Measurements from ENCODE around the gene IRF4.
"Not testable (repeated sequence)": the region's sequence is repeated elsewhere in the genome, so short reads cannot be mapped to it uniquely, and the experiment has no call there.

IRF4 gene

GRCh38 chr6:366389-367297 is 24.9 kb upstream of the IRF4 start:
- DNase-seq (ENCODE audit: low read depth in 1 of 2, low spot score in 1 of 2): no peak

- DNase-seq (ENCODE audit: low read depth in 1 of 2, low spot score in 1 of 2): no peak
Measured at GRCh38 chr6:367298-367794, 24.2 kb upstream of the IRF4 start.

DNA sequence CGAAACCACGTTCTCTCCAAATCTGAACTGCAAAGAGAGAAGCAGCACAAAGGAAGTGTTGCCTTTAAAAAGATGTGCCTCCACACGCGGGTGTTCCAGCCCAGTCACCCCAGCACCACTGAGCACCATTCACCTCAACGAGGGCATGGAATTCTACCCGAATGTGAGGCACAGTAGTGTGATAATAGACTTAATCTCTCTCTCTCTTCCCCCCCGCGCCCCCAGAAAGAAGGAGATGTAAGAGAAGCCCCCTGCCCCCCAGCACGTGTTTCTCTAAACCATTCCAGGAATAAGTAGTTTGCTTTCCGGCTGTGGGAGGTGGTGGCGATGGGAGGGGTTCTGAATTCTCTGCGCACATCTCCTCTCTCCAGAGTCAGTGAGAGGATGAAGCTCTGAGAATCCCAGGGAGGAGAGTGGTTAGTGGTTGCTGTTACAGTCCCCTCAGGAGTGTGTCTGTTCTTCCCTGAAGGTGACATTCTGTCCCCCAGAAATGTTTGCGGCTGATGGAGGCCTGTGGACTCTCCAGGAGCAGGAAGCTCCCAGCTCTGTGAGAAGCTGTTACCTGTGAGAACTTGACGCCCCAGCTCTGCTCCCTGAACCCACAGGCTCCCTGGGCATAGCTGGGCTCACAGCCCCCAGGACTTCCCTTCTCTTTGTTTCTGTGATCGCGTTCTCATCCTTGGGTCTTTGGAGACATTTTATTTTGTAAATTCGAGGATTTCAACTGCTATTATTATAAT is 23.5 kb upstream of the IRF4 start:
- DNase-seq (ENCODE audit: low read depth in 1 of 2, low spot score in 1 of 2): no peak

DNA sequence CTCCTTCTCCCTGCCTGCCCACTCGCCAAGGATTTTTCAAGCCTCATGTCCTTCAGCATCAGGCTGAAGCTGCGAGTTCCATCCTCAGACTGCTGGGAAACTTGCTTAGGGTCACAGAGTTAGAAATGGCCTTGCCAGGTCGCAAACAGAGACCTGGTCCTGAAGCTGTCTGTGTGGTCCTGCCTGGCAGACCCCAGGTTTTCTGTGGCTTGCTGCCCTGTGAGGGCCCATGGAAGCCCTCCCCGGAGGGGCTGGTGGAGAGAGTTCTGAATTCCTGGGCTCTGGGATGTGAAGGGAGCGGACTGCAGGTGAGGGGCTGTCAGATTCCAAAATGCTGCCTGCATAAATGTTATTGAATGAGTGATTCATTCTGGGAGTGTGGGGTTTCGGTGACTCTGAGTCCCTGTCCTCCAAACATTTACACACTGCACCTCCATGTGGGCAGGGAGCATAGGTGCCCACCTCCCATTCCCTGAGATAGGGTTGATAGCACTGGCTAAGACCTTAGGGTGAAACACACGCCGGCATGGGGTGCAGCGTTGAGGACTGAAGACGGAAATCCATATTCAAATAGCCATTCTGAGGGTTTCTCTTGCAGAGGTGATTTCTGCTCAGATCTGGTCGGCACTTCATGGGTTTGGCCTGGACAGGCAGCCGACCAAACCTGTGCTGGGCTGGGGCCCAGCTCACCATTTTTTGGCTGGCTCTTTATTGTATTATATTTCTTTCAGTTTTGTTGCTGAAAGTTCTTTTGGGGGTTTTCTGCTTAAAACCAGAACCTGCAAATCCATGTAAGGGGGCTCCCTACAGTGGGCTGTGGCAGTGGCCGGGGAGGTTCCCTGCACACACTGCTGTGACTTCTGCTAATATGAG is 21.8 kb upstream of the IRF4 start:
- DNase-seq (ENCODE audit: low read depth in 1 of 2, low spot score in 1 of 2): no peak

GRCh38 chr6:370555-370954 is 21.0 kb upstream of the IRF4 start:
- DNase-seq (ENCODE audit: low read depth in 1 of 2, low spot score in 1 of 2): no peak

DNA sequence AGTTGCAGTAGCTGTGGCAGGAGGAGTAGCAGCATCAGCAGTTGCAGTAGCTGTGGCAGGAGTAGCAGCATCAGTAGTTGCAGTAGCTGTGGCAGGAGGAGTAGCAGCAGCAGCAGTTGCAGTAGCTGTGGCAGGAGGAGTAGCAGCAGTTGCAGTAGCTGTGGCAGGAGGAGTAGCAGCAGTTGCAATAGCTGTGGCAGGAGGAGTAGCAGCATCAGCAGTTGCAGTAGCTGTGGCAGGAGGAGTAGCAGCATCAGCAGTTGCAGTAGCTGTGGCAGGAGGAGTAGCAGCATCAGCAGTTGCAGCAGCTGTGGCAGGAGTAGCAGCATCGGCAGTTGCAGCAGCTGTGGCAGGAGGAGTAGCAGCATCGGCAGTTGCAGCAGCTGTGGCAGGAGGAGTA is 19.7 kb upstream of the IRF4 start:
- not testable (repeated sequence) for DNase-seq (ENCODE audit: low read depth in 1 of 2, low spot score in 1 of 2)

DNA sequence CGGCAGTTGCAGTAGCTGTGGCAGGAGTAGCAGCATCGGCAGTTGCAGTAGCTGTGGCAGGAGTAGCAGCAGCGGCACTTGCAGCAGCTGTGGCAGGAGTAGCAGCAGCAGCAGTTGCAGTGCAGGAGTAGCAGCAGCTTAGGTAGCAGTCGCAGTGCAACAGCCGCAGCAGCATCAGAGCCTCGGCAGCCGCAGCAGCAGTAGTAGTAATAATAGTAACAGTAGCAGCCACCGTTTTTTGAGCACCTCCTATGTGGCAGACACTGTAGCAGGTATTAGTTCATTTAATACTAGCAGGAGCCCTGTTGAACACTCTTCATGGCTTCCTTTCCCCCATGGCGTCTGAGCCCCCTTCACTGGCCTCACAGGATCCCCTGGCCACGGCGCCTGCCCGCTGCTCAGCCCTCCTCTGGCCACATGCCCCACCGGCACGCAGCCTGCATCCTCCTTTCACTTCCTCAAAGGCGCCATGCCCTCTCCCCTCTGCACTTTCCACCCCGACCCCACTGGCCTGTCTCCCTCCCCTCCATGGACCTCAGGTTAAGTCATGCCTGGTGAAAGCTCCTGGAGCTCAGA is 19.1 kb upstream of the IRF4 start:
- DNase-seq (ENCODE audit: low read depth in 1 of 2, low spot score in 1 of 2): no peak

DNA sequence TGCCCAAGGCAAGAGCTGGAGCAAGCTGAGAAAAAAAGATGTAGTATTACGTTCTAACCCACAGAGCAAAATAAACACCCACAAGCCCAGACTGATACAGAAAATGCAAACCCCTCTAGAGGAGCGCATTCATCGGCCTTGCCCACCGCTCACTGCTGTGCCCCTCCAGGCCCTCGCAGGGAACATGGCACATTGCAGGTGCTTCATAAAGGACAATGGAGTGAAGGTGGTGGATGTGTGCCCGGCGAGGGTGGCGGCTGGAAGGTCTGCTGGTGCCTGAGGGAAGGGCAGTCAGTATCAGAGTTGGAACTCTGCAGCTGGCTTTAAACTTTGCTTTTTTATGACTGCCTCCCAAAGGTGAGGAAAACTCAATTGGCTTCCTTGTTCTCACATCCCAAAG is 18.5 kb upstream of the IRF4 start:
- no peak for DNase-seq (ENCODE audit: low read depth in 1 of 2, low spot score in 1 of 2)

DNA sequence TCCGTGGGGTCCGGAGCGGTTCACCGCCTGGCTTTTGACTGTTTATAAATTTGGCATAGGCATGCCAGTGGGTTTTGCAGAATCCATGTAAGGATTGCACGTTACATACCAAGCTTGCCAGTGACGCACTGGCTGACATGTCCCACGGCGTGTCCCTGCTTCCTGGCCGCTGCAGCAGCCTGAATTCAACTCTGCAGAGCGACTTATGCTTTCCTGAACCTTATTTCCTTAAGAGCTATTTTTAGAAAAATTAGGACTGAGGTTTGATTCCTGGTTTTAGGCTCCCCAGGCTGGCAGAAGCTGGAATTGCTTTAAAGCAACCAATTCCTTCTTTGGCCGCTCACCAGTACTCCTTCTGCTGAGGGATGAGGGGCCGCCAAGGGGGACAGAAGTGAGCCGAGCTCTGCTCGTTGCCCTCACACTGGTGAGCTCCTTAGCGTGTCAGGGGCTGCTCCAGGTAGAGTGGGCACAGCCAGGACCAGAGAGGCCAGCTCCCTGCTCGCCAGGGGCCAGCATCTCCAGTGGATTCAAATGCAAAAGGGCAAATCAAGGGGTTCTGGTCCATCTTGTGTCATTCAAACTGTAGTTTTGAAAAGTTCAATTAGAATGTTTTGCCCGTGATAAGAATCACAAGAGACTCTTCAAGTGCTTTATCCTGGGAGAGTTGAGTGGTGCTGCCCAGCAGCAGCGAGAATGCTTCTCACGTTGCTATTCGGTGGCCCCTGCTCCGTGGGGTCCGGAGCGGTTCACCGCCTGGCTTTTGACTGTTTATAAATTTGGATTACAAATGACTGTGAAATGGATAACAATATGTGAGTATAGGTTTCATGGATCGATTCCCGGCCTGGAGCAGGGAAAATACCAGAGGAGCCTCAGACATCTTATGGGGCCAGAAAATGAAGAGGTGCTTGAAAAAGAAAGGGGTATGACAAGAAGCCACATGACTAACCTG is 17.5 kb upstream of the IRF4 start:
- DNase-seq (ENCODE audit: low read depth in 1 of 2, low spot score in 1 of 2): no peak

DNA sequence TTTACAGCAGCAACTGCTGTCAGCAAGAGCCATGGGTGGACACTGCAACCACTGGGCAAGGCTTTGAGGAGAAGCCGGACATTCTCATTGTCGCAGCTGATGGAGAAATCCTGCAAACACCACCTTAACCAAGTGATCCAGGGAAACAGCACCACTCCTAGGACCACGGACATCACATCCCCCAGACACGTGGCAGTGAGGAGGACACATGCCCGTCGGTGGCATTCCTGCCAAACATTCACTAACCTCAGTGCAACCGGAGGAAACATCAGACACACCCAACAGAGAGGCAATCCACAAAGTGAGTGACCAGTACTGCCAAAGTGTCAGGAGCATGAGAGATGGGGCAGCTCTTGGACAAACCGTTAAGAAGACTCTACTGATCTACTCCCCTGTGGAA is 16.6 kb upstream of the IRF4 start:
- DNase-seq (ENCODE audit: low read depth in 1 of 2, low spot score in 1 of 2): no peak

DNA sequence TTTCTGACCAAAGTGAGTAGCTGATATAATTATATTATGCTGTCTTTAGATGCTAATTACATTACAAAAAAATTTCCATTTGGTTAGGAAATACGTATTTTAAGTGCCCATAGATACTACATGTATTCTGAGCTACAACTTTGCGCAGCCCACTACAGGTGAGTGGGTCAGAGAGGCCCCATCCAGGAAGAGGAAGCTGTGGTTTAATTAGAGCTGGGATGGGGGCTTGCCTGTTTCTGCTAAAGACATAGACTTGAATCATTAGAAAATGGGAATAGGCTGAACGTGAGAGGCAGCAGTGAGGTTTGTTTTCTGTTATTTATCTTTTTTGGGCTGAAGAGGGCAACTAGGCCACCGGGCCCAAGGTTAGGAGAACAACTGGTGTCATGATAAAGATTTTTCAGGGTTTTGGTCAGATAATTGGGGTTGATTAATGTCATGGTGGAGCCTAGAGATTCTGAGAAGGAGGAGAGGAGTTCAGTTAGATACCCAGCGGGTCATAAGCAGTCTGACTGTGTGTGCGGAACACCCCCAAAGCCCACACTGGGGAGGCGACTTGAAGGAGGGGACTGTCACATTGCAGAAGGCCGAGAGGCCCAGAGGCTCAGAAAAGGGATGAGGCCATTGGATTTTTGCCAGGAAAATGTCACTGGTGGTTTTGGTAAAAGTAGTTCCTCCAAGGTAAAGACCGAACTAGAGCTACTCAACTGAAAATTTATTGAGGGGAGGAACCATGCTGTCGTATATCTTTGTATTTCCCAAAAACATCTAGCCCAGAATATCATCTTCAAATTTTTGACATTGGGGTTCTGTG is 14.5 kb upstream of the IRF4 start:
- no peak for DNase-seq (ENCODE audit: low read depth in 1 of 2, low spot score in 1 of 2)

DNA sequence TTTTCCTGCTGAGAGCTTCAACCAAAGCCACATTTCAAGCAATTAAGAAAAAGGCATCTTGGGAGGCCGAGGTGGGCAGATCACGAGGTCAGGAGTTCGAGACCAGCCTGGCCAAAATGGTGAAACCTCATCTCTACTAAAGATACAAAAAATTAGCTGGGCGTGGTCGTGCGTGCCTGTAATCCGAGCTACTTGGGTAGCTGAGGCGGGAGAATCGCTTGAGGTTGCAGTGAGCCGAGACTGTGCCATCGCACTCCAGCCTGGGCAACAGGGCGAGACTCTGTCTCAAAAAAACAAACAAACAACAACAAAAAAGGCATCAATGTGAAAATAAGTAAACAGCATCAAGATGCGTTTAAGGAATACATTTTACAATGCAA is 13.9 kb upstream of the IRF4 start:
- DNase-seq (ENCODE audit: low read depth in 1 of 2, low spot score in 1 of 2): not testable (repeated sequence)

- DNase-seq (ENCODE audit: low read depth in 1 of 2, low spot score in 1 of 2): no peak
Measured at GRCh38 chr6:378090-378957, 13.2 kb upstream of the IRF4 start.

- no peak for DNase-seq (ENCODE audit: low read depth in 1 of 2, low spot score in 1 of 2)
Measured at GRCh38 chr6:378958-379409, 12.6 kb upstream of the IRF4 start.

GRCh38 chr6:379410-380181 is 12.0 kb upstream of the IRF4 start:
- no peak for DNase-seq (ENCODE audit: low read depth in 1 of 2, low spot score in 1 of 2)

GRCh38 chr6:380234-381218 is 11.0 kb upstream of the IRF4 start:
- DNase-seq (ENCODE audit: low read depth in 1 of 2, low spot score in 1 of 2): peak in 1 of 2 donors; percentile 2
